LNCAP (cell line): ENCODE data around the gene AIG1.

Experiments used
- TF ChIP-seq, protein P1 (sequence below): fragments of 450-650 bp; IDR thresholded peaks from 2 replicates; pipeline ENCODE4 v1.5.1; 2017; ENCODE audit warnings: mild to moderate bottlenecking

The AIG1 gene

DNA sequence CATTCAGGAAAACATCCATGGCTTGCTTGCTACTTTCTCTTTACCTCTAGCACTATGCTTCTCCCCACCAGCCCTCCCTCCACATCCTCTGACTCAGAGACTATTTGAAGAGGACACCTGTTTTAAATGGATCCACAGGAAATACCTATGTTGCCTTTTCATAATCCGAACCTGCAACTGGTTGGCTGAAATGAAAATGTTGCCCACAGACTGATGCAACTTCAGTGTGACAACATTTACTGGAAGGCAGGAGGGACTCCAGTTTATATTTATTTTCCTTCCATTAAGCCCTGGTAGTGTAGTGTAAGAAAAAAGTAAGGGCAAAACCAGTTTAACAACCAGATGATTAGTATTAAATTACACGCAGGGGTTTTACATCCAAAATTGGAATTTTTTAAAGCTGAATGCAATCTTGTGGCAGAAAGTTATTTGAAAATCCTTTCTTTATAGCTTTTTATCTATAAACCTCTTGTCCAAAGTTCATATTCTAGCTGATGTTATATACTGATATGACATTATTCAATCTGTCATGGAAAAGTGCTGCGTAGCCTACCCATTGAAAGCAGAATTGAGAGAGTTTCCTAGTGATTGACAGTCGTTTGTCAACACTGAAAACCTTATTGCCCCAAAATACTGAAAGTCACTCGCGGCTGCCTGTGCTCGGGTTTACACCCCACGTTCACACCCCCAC, 881 bp upstream of the AIG1 start:
- TF ChIP-seq, protein P1, sequence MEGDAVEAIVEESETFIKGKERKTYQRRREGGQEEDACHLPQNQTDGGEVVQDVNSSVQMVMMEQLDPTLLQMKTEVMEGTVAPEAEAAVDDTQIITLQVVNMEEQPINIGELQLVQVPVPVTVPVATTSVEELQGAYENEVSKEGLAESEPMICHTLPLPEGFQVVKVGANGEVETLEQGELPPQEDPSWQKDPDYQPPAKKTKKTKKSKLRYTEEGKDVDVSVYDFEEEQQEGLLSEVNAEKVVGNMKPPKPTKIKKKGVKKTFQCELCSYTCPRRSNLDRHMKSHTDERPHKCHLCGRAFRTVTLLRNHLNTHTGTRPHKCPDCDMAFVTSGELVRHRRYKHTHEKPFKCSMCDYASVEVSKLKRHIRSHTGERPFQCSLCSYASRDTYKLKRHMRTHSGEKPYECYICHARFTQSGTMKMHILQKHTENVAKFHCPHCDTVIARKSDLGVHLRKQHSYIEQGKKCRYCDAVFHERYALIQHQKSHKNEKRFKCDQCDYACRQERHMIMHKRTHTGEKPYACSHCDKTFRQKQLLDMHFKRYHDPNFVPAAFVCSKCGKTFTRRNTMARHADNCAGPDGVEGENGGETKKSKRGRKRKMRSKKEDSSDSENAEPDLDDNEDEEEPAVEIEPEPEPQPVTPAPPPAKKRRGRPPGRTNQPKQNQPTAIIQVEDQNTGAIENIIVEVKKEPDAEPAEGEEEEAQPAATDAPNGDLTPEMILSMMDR, result no peak

DNA sequence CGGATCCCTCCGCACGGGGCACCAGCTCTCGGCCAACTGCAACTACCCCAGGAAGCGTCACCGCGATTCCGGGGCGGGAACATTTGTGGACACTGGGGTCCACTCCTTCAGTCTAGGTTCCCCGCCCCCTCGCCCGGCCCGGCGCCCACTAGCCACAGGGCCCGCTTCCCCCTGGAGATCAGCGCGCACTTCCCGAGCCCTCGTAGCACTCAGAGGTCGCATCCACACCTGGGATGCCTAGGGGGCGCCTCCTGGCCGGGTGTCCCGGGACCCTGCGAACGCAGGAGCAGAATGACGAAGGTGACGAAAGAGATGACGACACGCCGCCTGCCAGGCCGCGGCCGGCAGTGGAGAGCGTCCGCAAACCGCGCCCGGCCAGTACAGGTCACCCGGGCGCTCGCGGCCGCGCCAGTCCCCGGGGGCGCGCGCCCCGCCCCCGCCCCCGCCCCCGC, 309 bp upstream of the AIG1 start:
- TF ChIP-seq, protein P1, result 0 out of 2 replicates have a peak, but pooled peaks have one; percentile 8

DNA sequence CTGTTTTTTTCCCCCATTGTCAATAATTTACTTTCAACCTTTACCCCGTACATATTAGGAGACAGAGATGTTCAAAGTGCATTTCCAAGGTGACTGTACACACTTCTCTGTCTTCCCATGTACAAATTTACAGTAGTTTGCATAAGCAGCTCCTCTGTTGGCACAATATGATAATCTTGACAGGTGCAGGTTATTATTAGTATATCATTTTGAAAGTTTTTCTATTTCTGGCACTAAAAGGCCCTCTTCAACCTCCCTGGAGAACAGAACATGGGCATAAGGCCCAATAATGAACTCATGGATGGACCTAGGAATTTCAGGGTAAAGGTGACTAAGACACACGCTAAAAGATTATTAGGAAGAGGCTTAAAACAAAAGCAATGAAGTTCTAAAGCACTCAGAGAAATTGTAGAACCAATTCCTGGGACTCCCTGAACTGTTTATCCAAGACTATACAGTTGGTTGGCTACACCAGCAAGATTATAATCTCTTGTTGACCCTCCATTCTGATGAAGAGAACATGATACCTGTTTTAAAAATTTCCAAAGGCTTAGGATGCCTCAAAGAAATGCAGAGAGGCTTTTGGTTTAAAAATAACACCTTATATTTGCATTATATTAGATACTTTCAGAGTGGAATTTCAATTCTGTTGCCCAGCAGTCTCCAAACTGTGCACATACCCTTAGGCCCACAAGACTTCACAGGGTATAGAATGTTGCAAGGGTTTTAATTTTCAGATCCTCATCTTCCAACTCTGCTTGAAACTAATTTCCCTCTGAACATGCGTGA, 1.1 kb downstream of the AIG1 start:
- TF ChIP-seq, protein P1, result no peak

DNA sequence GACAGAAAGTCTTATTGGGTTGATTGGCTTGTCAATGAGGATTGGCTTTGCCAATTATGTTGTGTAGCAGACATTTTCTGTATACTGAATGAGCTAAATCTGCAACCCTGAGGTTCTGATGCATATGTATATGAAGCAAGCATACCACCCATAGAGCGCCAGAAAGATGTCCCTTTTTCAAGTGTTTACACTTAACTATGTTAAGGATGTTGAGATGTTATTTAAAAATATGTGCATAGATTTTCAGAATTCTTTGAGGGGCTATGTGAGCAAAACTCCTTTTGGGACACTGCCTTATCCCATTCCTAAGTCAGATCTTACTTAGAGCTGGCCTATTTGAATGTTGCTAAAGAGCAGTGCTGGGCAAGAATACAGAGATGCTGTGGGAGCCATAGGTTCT, 1.9 kb downstream of the AIG1 start:
- TF ChIP-seq, protein P1, result no peak

DNA sequence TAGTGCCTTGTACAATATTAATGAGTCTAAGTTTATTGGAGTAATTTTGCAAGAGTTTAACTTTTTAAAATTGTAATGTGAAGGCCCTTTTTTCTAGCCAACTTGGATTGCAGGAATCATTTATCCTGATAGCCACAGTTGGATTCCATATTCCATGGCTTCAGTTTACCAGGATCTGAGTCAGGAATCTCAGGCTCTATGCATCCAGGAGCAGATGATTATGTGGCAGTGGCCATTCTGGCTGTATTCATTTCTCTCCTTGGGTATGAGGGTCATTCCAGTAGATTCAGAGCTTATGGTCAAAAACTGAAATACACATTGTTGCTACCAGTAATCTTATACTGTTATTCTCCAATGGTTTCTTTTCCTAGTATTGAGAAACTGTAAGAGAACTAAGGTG, 2.9 kb downstream of the AIG1 start:
- TF ChIP-seq, protein P1, result no peak

DNA sequence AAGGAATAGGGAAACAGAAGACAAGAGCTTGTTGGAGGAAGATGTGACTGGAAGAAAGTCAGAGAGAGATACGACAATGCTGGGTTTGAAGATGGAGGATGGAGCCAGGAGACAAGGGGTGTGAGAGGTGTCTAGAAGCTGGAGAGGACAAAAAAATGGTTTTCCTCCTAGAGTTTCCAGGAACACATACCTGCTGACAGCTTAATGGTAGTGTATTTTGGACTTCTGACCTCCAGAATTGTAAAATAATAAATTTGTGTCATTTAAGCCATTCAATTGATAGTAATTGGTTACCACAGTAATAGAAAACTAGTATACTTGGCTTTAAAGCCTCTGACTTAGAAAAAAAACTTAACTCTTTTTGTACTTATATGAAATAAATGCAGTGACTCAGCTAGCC, 3.6 kb downstream of the AIG1 start:
- TF ChIP-seq, protein P1, result no peak

DNA sequence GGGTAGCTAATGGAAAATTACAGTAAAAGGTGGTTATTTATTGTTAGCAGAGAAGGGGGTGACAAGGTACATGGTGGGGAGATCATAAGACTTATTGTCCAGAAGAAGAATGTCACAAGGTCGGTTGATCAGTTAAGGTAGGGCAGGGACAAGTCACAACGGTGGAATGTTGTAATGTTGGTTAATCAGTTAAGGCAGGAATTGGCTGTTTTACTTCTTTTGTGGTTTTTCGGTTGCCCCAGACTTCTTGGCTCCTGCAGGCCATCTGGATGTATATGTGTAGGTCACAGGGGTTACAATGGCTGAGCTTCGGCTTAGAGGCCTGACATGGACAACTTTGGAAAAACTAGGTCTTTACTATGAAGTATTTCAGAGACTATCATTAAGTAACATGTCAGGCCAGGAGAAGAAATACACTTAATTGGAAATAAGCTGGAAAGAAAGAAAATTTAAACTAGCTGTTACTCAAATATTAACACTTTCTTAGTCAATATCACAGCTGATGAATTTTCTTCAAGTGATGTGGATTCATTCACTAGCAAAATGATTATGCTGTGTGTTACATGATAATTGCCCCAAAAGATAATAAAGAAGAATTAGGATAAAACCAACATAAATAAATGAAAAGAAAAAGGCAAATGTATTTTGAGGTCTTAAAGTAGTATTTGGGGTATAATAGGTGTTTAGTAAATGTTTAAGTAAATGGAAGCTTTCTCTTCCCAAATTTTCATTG, 4.4 kb downstream of the AIG1 start:
- TF ChIP-seq, protein P1, result no peak
